Measurements from ENCODE around the gene HMGB3.
"Not testable (repeated sequence)": the region's sequence is repeated elsewhere in the genome, so short reads cannot be mapped to it uniquely, and the experiment has no call there.

HMGB3 gene

GRCh38 chrX:150958177-150958576 lies 25.0 kb upstream of the HMGB3 start:
- Histone ChIP-seq H3K4me1 (ENCODE audit: control insufficient read depth, low read depth, low read length) (no peaks in the 10 kb centered on the region), H3K9ac (ENCODE audit: low read length) (no peak overlapping the region), H3K4me3 (ENCODE audit: low read length) (no peak overlapping the region), H3K23ac (ENCODE audit: low read length) (no peak overlapping the region), H3K4me2 (ENCODE audit: low read length) (no peak overlapping the region), H2BK120ac (ENCODE audit: low read depth, low read length) (no peak overlapping the region), H3K4ac (ENCODE audit: low read depth, low read length) (no peak overlapping the region), H3K18ac (ENCODE audit: low read length) (no peak overlapping the region), H2BK5ac (ENCODE audit: low read length) (no peak overlapping the region), H4K5ac (ENCODE audit: low read length) (no peak overlapping the region), H3K79me2 (ENCODE audit: control insufficient read depth, insufficient read depth, low read length) (no peaks in the 10 kb centered on the region), H3K56ac (ENCODE audit: low read length) (no peak overlapping the region), H2AK5ac (ENCODE audit: low read length) (no peak overlapping the region), H4K8ac (ENCODE audit: low read depth, low read length) (no peak overlapping the region), H3K27ac (ENCODE audit: low read depth, low read length) (no peak overlapping the region), H3K79me1 (ENCODE audit: low read length) (no peaks in the 10 kb centered on the region), H2BK15ac (replicated peaks; ENCODE audit: low read depth) (no peak overlapping the region), H3K36me3 (ENCODE audit: control insufficient read depth, insufficient read depth, low read length) (no peaks in the 10 kb centered on the region), H3K27me3 (ENCODE audit: insufficient read depth, low read length, poor library complexity) (no peaks in the 10 kb centered on the region)
- DNase-seq: no peak
- no CpG with 5 or more reads among the region's 1 CpG for WGBS (ENCODE audit: extremely low coverage, insufficient coverage, low lambda C conversion rate)

GRCh38 chrX:150959557-150959956 lies 23.6 kb upstream of the HMGB3 start:
- Histone ChIP-seq H3K9ac (ENCODE audit: low read length) (no peak overlapping the region), H3K4me1 (ENCODE audit: control insufficient read depth, low read depth, low read length) (no peaks in the 10 kb centered on the region), H3K56ac (ENCODE audit: low read length) (no peak overlapping the region), H3K18ac (ENCODE audit: low read length) (no peak overlapping the region), H2BK120ac (ENCODE audit: low read depth, low read length) (no peak overlapping the region), H3K79me2 (ENCODE audit: control insufficient read depth, insufficient read depth, low read length) (no peaks in the 10 kb centered on the region), H3K79me1 (ENCODE audit: low read length) (no peaks in the 10 kb centered on the region), H3K4me2 (ENCODE audit: low read length) (no peak overlapping the region), H3K4ac (ENCODE audit: low read depth, low read length) (no peak overlapping the region), H2BK15ac (replicated peaks; ENCODE audit: low read depth) (no peak overlapping the region), H3K4me3 (ENCODE audit: low read length) (no peak overlapping the region), H3K23ac (ENCODE audit: low read length) (no peak overlapping the region), H3K36me3 (ENCODE audit: control insufficient read depth, insufficient read depth, low read length) (no peaks in the 10 kb centered on the region), H2BK5ac (ENCODE audit: low read length) (no peak overlapping the region), H4K8ac (ENCODE audit: low read depth, low read length) (no peak overlapping the region), H2AK5ac (ENCODE audit: low read length) (no peak overlapping the region), H3K27ac (ENCODE audit: low read depth, low read length) (no peak overlapping the region), H4K5ac (ENCODE audit: low read length) (no peak overlapping the region), H3K27me3 (ENCODE audit: insufficient read depth, low read length, poor library complexity) (no peaks in the 10 kb centered on the region)
- no CpG with 5 or more reads among the region's 2 CpGs for WGBS (ENCODE audit: extremely low coverage, insufficient coverage, low lambda C conversion rate)
- DNase-seq: no peak

- H4K5ac ChIP-seq (ENCODE audit: low read length): no peak overlapping the region
- H3K79me1 ChIP-seq (ENCODE audit: low read length): no peaks in the 10 kb centered on the region
Measured at GRCh38 chrX:150961631-150962030, 21.5 kb upstream of the HMGB3 start.

GRCh38 chrX:150964416-150964815 lies 18.7 kb upstream of the HMGB3 start:
- H2BK120ac ChIP-seq (ENCODE audit: low read depth, low read length); H3K27ac ChIP-seq (ENCODE audit: low read depth, low read length); DNase-seq; H3K56ac ChIP-seq (ENCODE audit: low read length); H3K27me3 ChIP-seq (ENCODE audit: insufficient read depth, low read length, poor library complexity); H3K36me3 ChIP-seq (ENCODE audit: control insufficient read depth, insufficient read depth, low read length); H2AK5ac ChIP-seq (ENCODE audit: low read length); H4K8ac ChIP-seq (ENCODE audit: low read depth, low read length); H3K4me3 ChIP-seq (ENCODE audit: low read length); H3K4me1 ChIP-seq (ENCODE audit: control insufficient read depth, low read depth, low read length); H3K79me1 ChIP-seq (ENCODE audit: low read length); H2BK5ac ChIP-seq (ENCODE audit: low read length); H3K18ac ChIP-seq (ENCODE audit: low read length); H3K79me2 ChIP-seq (ENCODE audit: control insufficient read depth, insufficient read depth, low read length); H3K4ac ChIP-seq (ENCODE audit: low read depth, low read length); H3K23ac ChIP-seq (ENCODE audit: low read length); H4K5ac ChIP-seq (ENCODE audit: low read length); H3K9ac ChIP-seq (ENCODE audit: low read length); H2BK15ac ChIP-seq (replicated peaks; ENCODE audit: low read depth); H3K4me2 ChIP-seq (ENCODE audit: low read length): not testable (repeated sequence)
- WGBS (ENCODE audit: extremely low coverage, insufficient coverage, low lambda C conversion rate): no CpG with 5 or more reads among the region's 12 CpGs

More at GRCh38 chrX:150961631-150962030, 21.5 kb upstream of the HMGB3 start:
- no peak overlapping the region for H3K27ac ChIP-seq (ENCODE audit: low read depth, low read length)
- no peaks in the 10 kb centered on the region for H3K27me3 ChIP-seq (ENCODE audit: insufficient read depth, low read length, poor library complexity)
- H3K4me3 ChIP-seq (ENCODE audit: low read length): no peak overlapping the region
- no peaks in the 10 kb centered on the region for H3K4me1 ChIP-seq (ENCODE audit: control insufficient read depth, low read depth, low read length)
- no peak overlapping the region for H4K8ac ChIP-seq (ENCODE audit: low read depth, low read length)
- H3K9ac ChIP-seq (ENCODE audit: low read length): no peak overlapping the region
- no peak overlapping the region for H3K56ac ChIP-seq (ENCODE audit: low read length)
- no peak overlapping the region for H2BK120ac ChIP-seq (ENCODE audit: low read depth, low read length)
- H3K4me2 ChIP-seq (ENCODE audit: low read length): no peak overlapping the region
- DNase-seq: no peak
- no CpG with 5 or more reads among the region's 7 CpGs for WGBS (ENCODE audit: extremely low coverage, insufficient coverage, low lambda C conversion rate)
- no peak overlapping the region for H3K23ac ChIP-seq (ENCODE audit: low read length)
- no peak overlapping the region for H2BK5ac ChIP-seq (ENCODE audit: low read length)
- H3K4ac ChIP-seq (ENCODE audit: low read depth, low read length): no peak overlapping the region
- H3K36me3 ChIP-seq (ENCODE audit: control insufficient read depth, insufficient read depth, low read length): no peaks in the 10 kb centered on the region
- no peak overlapping the region for H3K18ac ChIP-seq (ENCODE audit: low read length)
- no peak overlapping the region for H2BK15ac ChIP-seq (replicated peaks; ENCODE audit: low read depth)
- no peaks in the 10 kb centered on the region for H3K79me2 ChIP-seq (ENCODE audit: control insufficient read depth, insufficient read depth, low read length)
- H2AK5ac ChIP-seq (ENCODE audit: low read length): no peak overlapping the region

- H2BK15ac ChIP-seq (replicated peaks; ENCODE audit: low read depth): no peak overlapping the region
- H2AK5ac ChIP-seq (ENCODE audit: low read length): no peak overlapping the region
- no peaks in the 10 kb centered on the region for H3K79me1 ChIP-seq (ENCODE audit: low read length)
Measured at GRCh38 chrX:150966235-150966634, 16.9 kb upstream of the HMGB3 start.

GRCh38 chrX:150966742-150967141 lies 16.4 kb upstream of the HMGB3 start:
- Histone ChIP-seq H3K23ac (ENCODE audit: low read length) (no peak overlapping the region), H3K27me3 (ENCODE audit: insufficient read depth, low read length, poor library complexity) (no peaks in the 10 kb centered on the region), H3K4me3 (ENCODE audit: low read length) (no peak overlapping the region), H2BK120ac (ENCODE audit: low read depth, low read length) (no peak overlapping the region), H3K18ac (ENCODE audit: low read length) (no peak overlapping the region), H3K79me2 (ENCODE audit: control insufficient read depth, insufficient read depth, low read length) (no peaks in the 10 kb centered on the region), H3K4ac (ENCODE audit: low read depth, low read length) (no peak overlapping the region), H4K8ac (ENCODE audit: low read depth, low read length) (no peak overlapping the region), H3K79me1 (ENCODE audit: low read length) (no peaks in the 10 kb centered on the region), H3K4me1 (ENCODE audit: control insufficient read depth, low read depth, low read length) (no peaks in the 10 kb centered on the region), H2BK5ac (ENCODE audit: low read length) (no peak overlapping the region), H3K4me2 (ENCODE audit: low read length) (no peak overlapping the region), H3K36me3 (ENCODE audit: control insufficient read depth, insufficient read depth, low read length) (no peaks in the 10 kb centered on the region), H3K9ac (ENCODE audit: low read length) (no peak overlapping the region), H3K27ac (ENCODE audit: low read depth, low read length) (no peak overlapping the region), H2BK15ac (replicated peaks; ENCODE audit: low read depth) (no peak overlapping the region), H4K5ac (ENCODE audit: low read length) (no peak overlapping the region), H3K56ac (ENCODE audit: low read length) (no peak overlapping the region), H2AK5ac (ENCODE audit: low read length) (no peak overlapping the region)
- DNase-seq: no peak
- no CpG with 5 or more reads among the region's 3 CpGs for WGBS (ENCODE audit: extremely low coverage, insufficient coverage, low lambda C conversion rate)

More at GRCh38 chrX:150966235-150966634, 16.9 kb upstream of the HMGB3 start:
- Histone ChIP-seq H3K27me3 (ENCODE audit: insufficient read depth, low read length, poor library complexity) (no peaks in the 10 kb centered on the region), H3K27ac (ENCODE audit: low read depth, low read length) (no peak overlapping the region), H3K79me2 (ENCODE audit: control insufficient read depth, insufficient read depth, low read length) (no peaks in the 10 kb centered on the region), H3K56ac (ENCODE audit: low read length) (no peak overlapping the region), H2BK5ac (ENCODE audit: low read length) (no peak overlapping the region), H3K18ac (ENCODE audit: low read length) (no peak overlapping the region), H3K4me2 (ENCODE audit: low read length) (no peak overlapping the region), H3K4me1 (ENCODE audit: control insufficient read depth, low read depth, low read length) (no peaks in the 10 kb centered on the region), H4K5ac (ENCODE audit: low read length) (no peak overlapping the region), H3K36me3 (ENCODE audit: control insufficient read depth, insufficient read depth, low read length) (no peaks in the 10 kb centered on the region), H3K4ac (ENCODE audit: low read depth, low read length) (no peak overlapping the region), H4K8ac (ENCODE audit: low read depth, low read length) (no peak overlapping the region), H3K23ac (ENCODE audit: low read length) (no peak overlapping the region), H2BK120ac (ENCODE audit: low read depth, low read length) (no peak overlapping the region), H3K4me3 (ENCODE audit: low read length) (no peak overlapping the region), H3K9ac (ENCODE audit: low read length) (no peak overlapping the region)
- no CpG with 5 or more reads among the region's 11 CpGs for whole genome bisulfite sequencing (ENCODE audit: extremely low coverage, insufficient coverage, low lambda C conversion rate)
- DNase-seq: no peak

All from mesendoderm (in vitro differentiated cells).